NCI-H524 treated with DMSO at 0.1 percent for 48 hours (cell line): Measurements from ENCODE around the gene CWF19L2.
"Not testable (repeated sequence)": the region's sequence is repeated elsewhere in the genome, so short reads cannot be mapped to it uniquely, and the experiment has no call there.

Experiments
- DNase-seq: peaks from one replicate; lab custom pipeline; 2025; lab: John Stamatoyannopoulos, UW

Gene CWF19L2

GRCh38 chr11:107438148-107438547 lies 19.5 kb downstream of the CWF19L2 start:
- DNase-seq: no peak

- DNase-seq: no peak
Observed at GRCh38 chr11:107430525-107430924, 27.1 kb downstream of the CWF19L2 start.

DNA sequence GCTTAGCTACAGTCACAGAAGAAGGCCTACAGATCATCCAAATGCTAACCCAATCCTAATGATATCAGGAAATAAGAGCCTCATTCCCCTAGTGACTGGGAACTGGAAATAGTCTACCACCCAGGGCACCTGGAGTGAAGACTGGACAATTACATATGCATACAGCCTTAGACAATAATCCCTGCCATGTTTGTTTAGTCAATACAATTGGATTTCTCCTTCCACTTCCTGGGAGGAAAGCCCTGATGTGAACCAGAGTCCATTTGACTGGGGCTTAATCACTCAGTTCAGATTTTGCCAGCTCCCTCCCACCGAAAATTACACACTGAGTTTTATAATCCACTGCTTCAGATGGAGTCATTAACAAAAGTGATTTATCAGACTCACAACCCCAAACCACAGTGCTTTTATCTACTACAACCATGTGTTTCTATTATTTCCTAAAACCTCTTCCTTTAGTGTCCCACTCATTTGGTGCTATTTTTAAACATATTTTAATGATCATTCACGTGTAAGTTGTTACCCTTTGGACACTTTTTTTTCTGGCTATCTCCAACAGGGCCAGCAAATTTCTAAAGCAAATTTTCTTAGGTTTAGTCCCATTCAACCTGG lies 29.9 kb downstream of the CWF19L2 start:
- DNase-seq: no peak

DNA sequence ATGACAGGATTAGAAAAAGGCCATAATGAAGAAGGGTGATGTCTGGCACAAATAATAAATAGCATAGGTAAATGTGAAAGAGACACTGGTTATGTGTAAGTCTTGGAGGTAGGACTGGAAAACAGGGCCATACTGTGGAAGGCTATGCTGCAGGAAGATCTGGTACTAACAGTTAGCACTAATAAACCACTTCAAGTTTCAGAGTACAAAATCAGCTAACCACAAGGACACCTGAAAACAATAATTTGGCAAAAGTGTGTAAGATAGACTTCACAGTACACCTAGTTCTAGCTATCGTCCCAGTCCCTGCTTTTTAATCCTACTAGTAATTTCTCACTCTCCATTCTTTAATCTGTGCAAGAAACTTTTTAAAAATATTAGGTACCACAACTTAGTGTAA lies 44.3 kb downstream of the CWF19L2 start:
- no peak for DNase-seq

DNA sequence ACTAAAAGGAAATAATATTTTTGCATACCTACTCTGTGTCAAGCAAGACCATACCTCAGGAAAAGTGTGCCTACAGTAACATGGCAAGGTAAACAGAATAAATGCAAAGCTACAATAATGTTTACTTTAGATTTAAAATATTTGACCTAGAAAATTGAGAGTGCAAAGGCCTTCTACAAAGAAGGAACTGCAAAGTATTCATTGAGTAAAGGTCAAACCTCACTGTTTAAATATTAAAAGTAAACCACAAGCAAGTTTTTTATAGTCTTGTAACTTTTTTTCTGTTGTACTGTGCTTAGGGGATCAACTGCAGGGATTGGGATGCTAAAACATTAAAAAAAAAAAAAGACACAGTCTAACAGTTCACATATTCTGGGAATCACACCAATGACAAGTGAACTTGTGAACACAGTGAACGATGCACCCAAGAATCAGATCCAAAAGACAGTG lies 48.8 kb downstream of the CWF19L2 start:
- no peak for DNase-seq

DNA sequence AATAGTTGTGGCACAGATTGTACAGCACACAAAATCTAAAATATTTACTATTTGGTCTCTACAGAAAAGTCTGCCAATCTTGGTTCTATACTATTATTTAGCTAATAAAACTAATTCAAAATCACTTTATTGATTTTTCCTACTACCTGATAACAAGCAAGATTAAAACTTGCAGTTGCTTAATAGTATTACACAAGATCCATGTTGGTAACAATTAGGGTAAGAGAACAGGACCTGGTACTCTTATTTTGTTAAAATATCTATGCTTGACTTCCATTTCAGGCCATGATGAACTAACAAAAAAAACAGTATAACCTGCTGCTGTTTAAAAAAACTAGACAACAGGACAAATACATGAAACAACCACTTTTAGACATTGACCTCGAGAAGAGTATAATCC lies 52.4 kb downstream of the CWF19L2 start:
- no peak for DNase-seq

DNA sequence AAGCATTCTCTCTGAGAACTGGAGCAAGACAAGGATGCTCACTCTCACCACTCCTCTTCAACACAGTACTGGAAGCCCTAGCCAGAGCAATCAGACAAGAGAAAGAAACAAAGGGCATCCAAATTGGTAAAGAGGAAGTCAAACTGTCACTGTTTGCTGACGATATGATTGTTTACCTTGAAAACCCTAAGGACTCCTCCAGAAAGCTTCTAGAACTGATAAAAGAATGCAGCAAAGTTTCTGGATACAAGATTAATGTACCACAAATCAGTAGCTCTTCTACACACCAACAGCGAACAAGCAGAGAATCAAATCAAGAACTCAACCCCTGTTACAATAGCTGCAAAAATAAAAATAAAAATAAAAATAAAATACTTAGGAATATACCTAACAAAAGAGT lies 56.5 kb downstream of the CWF19L2 start:
- not testable (repeated sequence) for DNase-seq

DNA sequence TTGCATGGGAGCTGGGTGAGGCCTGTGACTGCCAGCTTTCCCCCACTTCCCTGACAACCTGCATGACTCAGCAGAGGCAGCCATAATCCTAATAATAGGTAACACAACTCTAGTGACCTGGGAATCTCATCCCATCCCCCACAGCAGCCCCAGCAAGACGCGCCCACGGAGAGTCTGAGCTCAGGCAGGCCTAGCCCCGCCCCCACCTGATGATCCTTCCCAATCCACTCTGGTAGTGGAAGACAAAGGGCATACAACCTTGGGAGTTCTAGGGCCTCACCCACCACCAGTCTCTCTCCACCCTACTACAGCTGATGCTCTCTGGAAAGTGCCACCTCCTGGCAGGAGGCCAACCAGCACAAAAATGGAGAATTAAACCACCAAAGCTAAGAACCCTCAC lies 60.3 kb downstream of the CWF19L2 start:
- no peak for DNase-seq

DNA sequence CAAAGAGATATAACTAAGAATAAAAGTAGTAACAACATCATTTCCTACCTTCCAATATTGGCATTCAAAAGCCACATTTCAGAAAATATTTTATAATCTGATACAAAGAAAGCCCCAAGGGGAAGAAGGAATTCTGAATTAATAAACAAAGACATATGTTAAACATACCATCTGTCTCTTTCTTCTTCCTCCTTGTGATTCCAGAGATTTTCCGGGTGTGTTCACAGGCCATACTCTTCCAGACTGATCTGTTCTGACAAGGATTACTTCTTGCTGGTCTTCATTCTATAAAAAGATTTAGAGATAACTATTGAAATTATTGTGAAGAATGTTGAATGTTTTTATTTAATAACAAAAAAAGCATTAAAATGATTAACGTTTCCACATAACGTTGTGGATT lies 65.0 kb downstream of the CWF19L2 start:
- DNase-seq: no peak

DNA sequence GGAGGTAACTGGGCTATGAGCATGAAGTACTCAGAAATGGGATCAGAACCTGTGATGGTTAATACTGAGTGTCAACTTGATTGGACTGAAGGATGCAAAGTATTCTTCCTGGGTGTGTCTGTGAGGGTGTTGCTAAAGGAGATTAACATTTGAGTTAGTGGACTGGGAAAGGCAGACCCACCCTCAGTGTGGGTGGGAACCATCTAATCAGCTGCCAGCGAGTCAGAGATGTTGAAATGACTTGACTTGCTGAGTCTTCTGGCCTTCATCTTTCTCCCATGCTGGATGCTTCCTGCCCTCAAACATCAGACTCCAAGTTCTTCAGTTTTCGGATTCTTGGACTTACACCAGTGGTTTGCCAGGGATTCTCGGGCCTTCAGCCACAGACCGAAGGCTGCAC lies 66.9 kb downstream of the CWF19L2 start:
- not testable (repeated sequence) for DNase-seq

DNA sequence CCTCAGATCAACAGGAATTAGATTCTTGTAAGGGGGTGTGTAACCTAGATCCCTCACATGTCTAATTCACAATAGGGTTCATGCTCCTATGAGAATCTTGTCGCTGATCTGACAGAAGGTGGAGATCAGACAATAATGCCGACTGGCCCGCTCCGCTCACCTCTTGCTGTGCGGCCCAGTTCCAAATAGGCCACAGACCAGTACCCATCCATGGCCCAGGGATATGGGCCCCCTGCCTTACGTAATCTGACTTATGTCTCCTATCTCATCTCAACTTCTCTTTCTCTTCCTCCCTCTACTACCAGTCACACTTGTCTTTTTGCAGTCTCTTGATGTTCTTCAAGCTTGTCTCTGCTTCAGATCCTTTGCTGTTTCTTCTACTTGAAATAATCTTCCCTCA lies 70.0 kb downstream of the CWF19L2 start:
- no peak for DNase-seq

DNA sequence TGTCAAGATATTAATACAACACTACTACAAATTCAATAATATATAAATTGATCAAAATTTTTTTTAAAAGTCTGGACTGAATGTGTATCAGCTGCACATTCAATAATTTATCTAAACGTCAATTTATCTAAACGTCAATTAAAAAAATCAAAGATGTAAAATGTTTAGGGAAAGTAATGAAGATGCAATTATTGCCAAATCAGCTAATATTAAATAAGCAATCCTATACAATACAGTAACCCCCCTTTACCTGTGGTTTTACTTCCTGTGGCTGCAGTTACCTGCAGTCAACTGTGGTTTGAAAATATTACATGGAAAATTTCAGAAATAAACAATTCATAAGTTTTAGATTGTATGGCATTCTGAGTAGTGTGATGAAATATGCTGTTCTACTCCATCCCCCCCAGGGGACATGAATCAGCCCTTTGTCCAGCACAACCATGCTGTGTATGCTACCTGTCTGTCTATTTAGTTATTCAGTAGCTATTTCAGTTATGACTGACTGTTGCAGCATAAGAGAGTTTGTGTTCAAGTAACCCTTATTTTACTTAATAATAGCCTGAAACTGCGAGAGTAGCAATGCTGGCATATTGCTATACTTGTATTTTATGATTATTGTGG lies 72.2 kb downstream of the CWF19L2 start:
- DNase-seq: no peak

DNA sequence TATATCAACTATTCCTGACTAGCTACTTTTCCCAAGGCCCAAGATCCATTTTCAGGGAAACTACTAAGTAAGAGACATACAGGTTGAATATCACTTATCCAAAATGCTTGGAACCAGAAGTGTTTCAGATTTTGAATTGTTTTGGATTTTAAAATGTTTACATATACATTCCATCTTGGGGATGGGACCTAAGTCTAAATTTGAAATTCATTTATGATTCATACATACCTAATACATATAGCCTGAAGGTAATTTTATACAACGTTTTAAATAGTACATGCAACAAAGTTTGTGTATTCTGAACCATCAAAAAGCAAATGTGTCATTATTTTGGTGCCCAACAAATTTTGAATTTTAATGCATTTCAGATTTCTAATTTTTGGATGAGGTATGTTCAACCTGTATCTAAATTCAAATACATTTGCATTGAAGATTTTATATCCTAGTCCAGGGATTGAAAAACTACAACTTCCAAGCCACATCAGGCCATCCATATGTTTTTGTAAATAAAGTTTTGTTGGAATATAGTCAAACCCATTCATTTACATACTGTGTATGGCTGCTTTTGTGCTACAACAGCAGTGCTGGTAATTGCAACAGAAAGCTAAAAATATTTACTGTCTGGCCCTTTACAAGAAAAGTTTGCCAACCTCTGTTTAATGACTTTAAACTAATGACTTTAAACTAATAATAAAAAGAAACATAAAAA lies 73.3 kb downstream of the CWF19L2 start:
- DNase-seq: no peak

GRCh38 chr11:107372439-107372838 lies 85.2 kb downstream of the CWF19L2 start:
- no peak for DNase-seq

- no peak for DNase-seq
Observed at GRCh38 chr11:107370390-107370789, 87.2 kb downstream of the CWF19L2 start.

- DNase-seq: no peak
Observed at GRCh38 chr11:107359701-107360100, 97.9 kb downstream of the CWF19L2 start.

GRCh38 chr11:107357877-107358276 lies 99.7 kb downstream of the CWF19L2 start:
- DNase-seq: no peak

GRCh38 chr11:107354780-107355179 lies 102.8 kb downstream of the CWF19L2 start:
- no peak for DNase-seq

- no peak for DNase-seq
Observed at GRCh38 chr11:107337917-107338316, 119.7 kb downstream of the CWF19L2 start.

GRCh38 chr11:107331728-107332127 lies 125.9 kb downstream of the CWF19L2 start:
- no peak for DNase-seq

DNA sequence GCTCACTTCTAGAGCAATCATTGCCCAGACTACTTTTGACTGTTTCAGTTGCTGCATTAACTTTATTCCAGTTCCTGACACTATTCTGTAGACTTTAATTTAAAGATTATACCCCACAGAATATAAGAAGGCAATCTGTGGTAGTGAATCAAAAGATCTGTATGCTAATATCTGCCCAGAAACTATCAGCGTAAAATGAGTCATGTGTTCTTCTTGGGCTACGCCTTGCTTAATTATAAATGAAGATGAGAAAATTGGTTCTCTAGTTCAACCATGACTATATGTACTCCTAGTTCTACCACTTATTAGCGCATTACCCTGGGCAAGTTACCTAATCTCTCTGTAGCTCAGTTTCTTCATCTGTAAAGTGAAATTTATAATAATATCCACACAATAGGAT lies 128.5 kb downstream of the CWF19L2 start:
- no peak for DNase-seq

- no peak for DNase-seq
Observed at GRCh38 chr11:107316426-107316825, 141.2 kb downstream of the CWF19L2 start.

DNA sequence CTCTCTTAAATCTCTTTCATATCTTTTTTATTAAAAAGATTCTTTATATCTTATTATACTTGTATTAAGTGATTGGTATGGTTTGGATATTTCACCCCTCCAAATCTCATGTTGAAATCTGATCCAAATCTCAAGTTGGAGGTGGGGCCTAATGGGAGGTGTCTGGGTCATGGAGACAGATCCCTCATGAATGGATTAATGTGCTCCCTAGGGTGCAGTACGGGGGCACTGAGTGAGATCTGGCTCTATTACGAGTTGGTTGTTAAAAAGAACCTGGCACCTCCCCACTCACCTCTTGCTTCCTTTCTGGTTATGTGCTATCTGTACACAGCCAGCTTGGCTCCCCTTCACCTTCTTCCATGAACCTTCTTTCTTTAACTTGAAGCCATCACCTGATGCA lies 149.6 kb downstream of the CWF19L2 start:
- no peak for DNase-seq
